Measurements from ENCODE around the gene CPN2.

- TF ChIP-seq GATA3 (IDR thresholded peaks at IDR 0.05; ENCODE audit: low read depth, low read length) (no peak), GATA2 (IDR thresholded peaks at IDR 0.05; ENCODE audit: low read depth, low read length) (no peak)
Observed at GRCh38 chr3:194370753-194371152, 19.6 kb upstream of the CPN2 start.
